GM13977 (cell line): ENCODE data around the gene RHOBTB3.

Source experiments
- DNase-seq: peaks from one replicate; pipeline ENCODE4 v3.0.0; 2012; ENCODE audit warnings: low spot score
- CTCF ChIP-seq: IDR thresholded peaks from 2 replicates; pipeline ENCODE4 v1.5.1; 2012; ENCODE audit warnings: mild to moderate bottlenecking, control low read depth; ENCODE audit not compliant: insufficient read depth; ENCODE audit errors: extremely low read depth, missing control alignments
- in situ Hi-C: fragments of 300-500 bp; cut with MboI; formaldehyde crosslinking; loops from one replicate; pipeline ENCODE4 v1.12.0; 2022; ENCODE audit warnings: low sequenced_read_pairs, low pct_unique_long_range_greater_than_20kb, mixed read lengths, inconsistent platforms; ENCODE audit not compliant: unreplicated experiment

RHOBTB3 gene

GRCh38 chr5:95786821-95787418 lies 55.8 kb downstream of the RHOBTB3 start:
- no peak for DNase-seq
- TF ChIP-seq CTCF, result no peak
- in situ Hi-C loops, result no loop called here

- DNase-seq, result no peak
- TF ChIP-seq CTCF, result no peak
- in situ Hi-C loops, result no loop called here
Measured at GRCh38 chr5:95788493-95788892, 57.4 kb downstream of the RHOBTB3 start.

GRCh38 chr5:95791751-95792150 lies 60.6 kb downstream of the RHOBTB3 start:
- no peak for TF ChIP-seq CTCF
- no peak for DNase-seq
- in situ Hi-C loops, result no loop called here

GRCh38 chr5:95794070-95794516 lies 63.0 kb downstream of the RHOBTB3 start:
- no peak for TF ChIP-seq CTCF
- in situ Hi-C loops, result no loop called here
- no peak for DNase-seq

GRCh38 chr5:95797301-95797700 lies 66.2 kb downstream of the RHOBTB3 start:
- no peak for DNase-seq
- in situ Hi-C loops, result no loop called here
- TF ChIP-seq CTCF, result no peak

- in situ Hi-C loops, result no loop called here
- DNase-seq, result no peak
- TF ChIP-seq CTCF, result no peak
Measured at GRCh38 chr5:95798048-95798447, 66.9 kb downstream of the RHOBTB3 start.

GRCh38 chr5:95798545-95798944 lies 67.4 kb downstream of the RHOBTB3 start:
- in situ Hi-C loops, result no loop called here
- DNase-seq, result no peak
- no peak for TF ChIP-seq CTCF
